ENCODE measurements around the gene CYP4A22. TPM values are rescaled to one million over a fixed set of nuclear protein-coding genes. Genes with fewer than 3 reads are reported as not detected.

Gene CYP4A22
- polyA plus RNA-seq, 2 of the 4 experiments (the other 2 are of a cell fraction) = not detected

GRCh38 chr1:47164552-47164951 is 27.3 kb downstream of the CYP4A22 start:
- H3K4me2 ChIP-seq = no peak overlapping the region
- no peak for DNase-seq (ENCODE audit: low read depth in 1 of 2, low spot score in 1 of 2)
- H3K4me1 ChIP-seq = no peaks in the 10 kb centered on the region
- TF ChIP-seq MAFK (IDR thresholded peaks at IDR 0.05; ENCODE audit: partially characterized antibody) (peak; percentile 23), GATA3 (IDR thresholded peaks at IDR 0.05; ENCODE audit: borderline replicate concordance) (no peak)
- no peak overlapping the region for H3K27ac ChIP-seq
- POLR2A ChIA-PET = no interaction called here
- CTCF ChIA-PET = no interaction called here
- no peak for FAIRE-seq
- H3K9me3 ChIP-seq = no peaks in the 10 kb centered on the region
- ATAC-seq = no peak
- H3K4me3 ChIP-seq = no peak overlapping the region

- ChIA-PET POLR2A (no interaction called here), CTCF (interaction anchor here (0.6 to 9.1 kb wide), 2 partner anchors 19 to 245 kb away, joined by 3 to 142 read pairs; partner anchors contain the start of gene PDZK1IP1)
- Histone ChIP-seq H3K27ac (no peak overlapping the region), H3K9me3 (no peaks in the 10 kb centered on the region), H3K4me2 (no peak overlapping the region), H3K4me1 (no peaks in the 10 kb centered on the region), H3K4me3 (no peak overlapping the region)
- DNase-seq (ENCODE audit: low read depth in 1 of 2, low spot score in 1 of 2) (no peak), ATAC-seq (no peak), FAIRE-seq (no peak)
- WGBS (ENCODE audit: missing lambda C conversion rate) = 32% methylated on average over 4 of the region's 5 CpGs
- no peak for TF ChIP-seq ZFP36 (IDR thresholded peaks at IDR 0.05; ENCODE audit: borderline replicate concordance, partially characterized antibody)
- TF ChIP-seq KDM1A (IDR thresholded peaks at IDR 0.05; ENCODE audit: low read depth) = no peak
- no peak for TF ChIP-seq PBX3 (IDR thresholded peaks at IDR 0.05)
- no peak for TF ChIP-seq JUNB (IDR thresholded peaks at IDR 0.05)
- no peak for TF ChIP-seq RNF2 (IDR thresholded peaks at IDR 0.05; ENCODE audit: borderline replicate concordance, low read depth)
- no peak for TF ChIP-seq RARB (CRISPR knock-in tag; IDR thresholded peaks at IDR 0.05)
- TF ChIP-seq FOSB (CRISPR knock-in tag; IDR thresholded peaks at IDR 0.05) = no peak
- no peak for TF ChIP-seq GATA3 (IDR thresholded peaks at IDR 0.05; ENCODE audit: borderline replicate concordance)
- TF ChIP-seq NFE2L2 (conservative IDR thresholded peaks at IDR 0.05; ENCODE audit: low read length) = no peak
- TF ChIP-seq CTCF (IDR thresholded peaks at IDR 0.05) = no peak
- TF ChIP-seq RFX5 (IDR thresholded peaks at IDR 0.05) = no peak
Observed at GRCh38 chr1:47172782-47173181, 35.5 kb downstream of the CYP4A22 start.

GRCh38 chr1:47174656-47175020 is 37.4 kb downstream of the CYP4A22 start:
- ChIA-PET CTCF (interaction anchor here (0.5 to 9.1 kb wide), 10 partner anchors 11 to 551 kb away, joined by 3 to 142 read pairs (median 3); partner anchors contain the start of gene PDZK1IP1), POLR2A (no interaction called here)
- H3K4me1 ChIP-seq = peaks cover 2% of the 10 kb centered on the region
- FAIRE-seq (no peak), ATAC-seq (no peak), DNase-seq (ENCODE audit: low read depth in 1 of 2, low spot score in 1 of 2) (no peak)
- no peak overlapping the region; a peak in 1 of 6 replicates for H3K27ac ChIP-seq
- no peak for TF ChIP-seq HES2 (IDR thresholded peaks at IDR 0.05)
- TF ChIP-seq HOXA7 (CRISPR knock-in tag; IDR thresholded peaks at IDR 0.05) = no peak
- TF ChIP-seq RAD21 (conservative IDR thresholded peaks at IDR 0.05 in 1 of 2, IDR thresholded peaks at IDR 0.05 in 1 of 2) = no peak
- TF ChIP-seq PBX3 (IDR thresholded peaks at IDR 0.05) = no peak
- no peak for TF ChIP-seq REST (IDR thresholded peaks at IDR 0.05)
- no peak for TF ChIP-seq ZFP36 (IDR thresholded peaks at IDR 0.05; ENCODE audit: borderline replicate concordance, partially characterized antibody)
- no peak for TF ChIP-seq KDM1A (IDR thresholded peaks at IDR 0.05; ENCODE audit: low read depth)
- no peak for TF ChIP-seq SREBF2 (IDR thresholded peaks at IDR 0.05)
- no peak for TF ChIP-seq HEYL (CRISPR knock-in tag; IDR thresholded peaks at IDR 0.05)
- no peak for TF ChIP-seq CBX2 (IDR thresholded peaks at IDR 0.05; ENCODE audit: borderline replicate concordance, low read depth)
- no peak for TF ChIP-seq FOSL2 (IDR thresholded peaks at IDR 0.05)
- TF ChIP-seq FOSL2 (CRISPR knock-in tag; IDR thresholded peaks at IDR 0.05) = no peak
- no peak for TF ChIP-seq ZNF302 (CRISPR knock-in tag; IDR thresholded peaks at IDR 0.05)
- TF ChIP-seq POLR2A (IDR thresholded peaks at IDR 0.05; ENCODE audit: low read length) = no peak
- no peak for TF ChIP-seq FOSB (CRISPR knock-in tag; IDR thresholded peaks at IDR 0.05)
- no peak for TF ChIP-seq HOXB13 (CRISPR knock-in tag; IDR thresholded peaks at IDR 0.05; ENCODE audit: low read depth)
- no peak overlapping the region; the same call in 2 of the 3 replicates for H3K4me2 ChIP-seq
- H3K4me3 ChIP-seq = no peak overlapping the region
- H3K9me3 ChIP-seq = no peaks in the 10 kb centered on the region

Measured in A549 (cell line).